Measurements from ENCODE around the gene SMPD1.

DNA sequence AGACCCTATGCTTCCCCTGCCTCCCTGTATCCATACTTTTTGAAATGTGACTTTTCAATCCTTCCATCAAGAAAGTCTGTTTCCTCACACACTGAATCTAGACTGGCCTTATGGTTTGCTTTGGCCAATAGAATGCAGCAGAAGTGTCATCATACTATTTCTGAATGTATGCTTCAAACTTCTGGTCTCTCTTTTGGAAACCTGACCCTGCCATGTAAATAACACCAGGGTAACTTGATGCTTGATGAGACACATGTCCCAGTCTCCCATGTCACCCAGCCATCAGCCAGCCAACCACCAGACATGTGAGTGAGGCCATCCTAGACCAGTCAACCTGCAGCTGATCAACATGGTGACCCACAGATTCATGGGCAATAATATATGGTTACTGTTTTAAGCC is 40.2 kb upstream of the SMPD1 start:
- TF ChIP-seq POLR2A (IDR thresholded peaks at IDR 0.05; ENCODE audit: low read length) (no peak), GATA1 (IDR thresholded peaks at IDR 0.05; ENCODE audit: low read depth, low read length) (no peak)
